ENCODE results near the gene C19orf67.

DNA sequence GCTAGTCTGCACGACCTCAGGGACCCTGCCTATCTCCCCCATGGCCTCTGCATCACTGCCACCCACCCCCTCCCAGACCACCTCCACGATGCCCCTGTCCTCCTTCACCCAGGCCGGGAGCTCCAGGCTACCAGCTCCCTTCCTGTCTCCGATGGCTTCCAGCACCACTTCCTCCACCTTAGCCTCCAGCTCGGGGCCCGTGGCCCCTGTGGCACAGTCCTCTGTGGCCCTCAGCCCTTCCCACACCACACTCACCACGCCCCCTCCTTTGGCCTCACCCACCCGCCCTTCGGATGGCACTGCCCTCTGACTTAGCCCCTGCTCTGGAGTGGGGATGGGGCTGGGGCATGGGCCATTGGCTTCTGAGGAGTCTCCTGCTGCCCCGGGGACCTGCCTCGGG lies 30.9 kb downstream of the C19orf67 start:
- TF ChIP-seq, protein P1, sequence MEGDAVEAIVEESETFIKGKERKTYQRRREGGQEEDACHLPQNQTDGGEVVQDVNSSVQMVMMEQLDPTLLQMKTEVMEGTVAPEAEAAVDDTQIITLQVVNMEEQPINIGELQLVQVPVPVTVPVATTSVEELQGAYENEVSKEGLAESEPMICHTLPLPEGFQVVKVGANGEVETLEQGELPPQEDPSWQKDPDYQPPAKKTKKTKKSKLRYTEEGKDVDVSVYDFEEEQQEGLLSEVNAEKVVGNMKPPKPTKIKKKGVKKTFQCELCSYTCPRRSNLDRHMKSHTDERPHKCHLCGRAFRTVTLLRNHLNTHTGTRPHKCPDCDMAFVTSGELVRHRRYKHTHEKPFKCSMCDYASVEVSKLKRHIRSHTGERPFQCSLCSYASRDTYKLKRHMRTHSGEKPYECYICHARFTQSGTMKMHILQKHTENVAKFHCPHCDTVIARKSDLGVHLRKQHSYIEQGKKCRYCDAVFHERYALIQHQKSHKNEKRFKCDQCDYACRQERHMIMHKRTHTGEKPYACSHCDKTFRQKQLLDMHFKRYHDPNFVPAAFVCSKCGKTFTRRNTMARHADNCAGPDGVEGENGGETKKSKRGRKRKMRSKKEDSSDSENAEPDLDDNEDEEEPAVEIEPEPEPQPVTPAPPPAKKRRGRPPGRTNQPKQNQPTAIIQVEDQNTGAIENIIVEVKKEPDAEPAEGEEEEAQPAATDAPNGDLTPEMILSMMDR (conservative IDR thresholded peaks at IDR 0.05; ENCODE audit: low read depth, low read length): no peak
- TF ChIP-seq SMC3 (IDR thresholded peaks at IDR 0.05; ENCODE audit: low read depth, low read length) (no peak), MXI1 (IDR thresholded peaks at IDR 0.05; ENCODE audit: borderline replicate concordance, low read depth, low read length) (no peak), POLR2A (IDR thresholded peaks at IDR 0.05; ENCODE audit: low read depth, low read length) (no peak), FOS (IDR thresholded peaks at IDR 0.05; ENCODE audit: low read depth, low read length) (no peak), RAD21 (IDR thresholded peaks at IDR 0.05; ENCODE audit: low read length) (no peak)

Data from IMR-90 (cell line).